Hepatocyte (in vitro differentiated cells): Measurements from ENCODE around the gene GTF3C1. TPM values are rescaled to one million over a fixed set of nuclear protein-coding genes. Genes with fewer than 3 reads are reported as not detected.

ENCODE experiments used
- DNase-seq: peaks from one replicate; pipeline ENCODE4 v3.0.0-alpha.2; 2016; ENCODE audit warnings: low spot score
- H2AFZ ChIP-seq: fragments of 200-600 bp; sonication (generic); 2 replicates; pipeline ENCODE4 v1.6.0; 2016; ENCODE audit warnings: antibody characterized with exemption, mild to moderate bottlenecking
- H3K27ac ChIP-seq: fragments of 200-600 bp; sonication (generic); 2 replicates; pipeline ENCODE4 v1.5.1; 2016; ENCODE audit warnings: mild to moderate bottlenecking
- H3K27me3 ChIP-seq: fragments of 200-600 bp; sonication (generic); 2 replicates; pipeline ENCODE4 v1.6.1; 2016
- H3K36me3 ChIP-seq: fragments of 200-600 bp; sonication (generic); replicated peaks from 2 replicates; pipeline ENCODE4 v1.5.1; 2016; ENCODE audit warnings: low read depth; ENCODE audit not compliant: insufficient read depth
- H3K4me1 ChIP-seq: fragments of 200-600 bp; sonication (generic); 2 replicates; pipeline ENCODE4 v1.5.1; 2016; ENCODE audit warnings: mild to moderate bottlenecking, moderate library complexity; ENCODE audit not compliant: insufficient read depth
- H3K4me2 ChIP-seq: fragments of 200-600 bp; sonication (generic); 2 replicates; pipeline ENCODE4 v1.6.0; 2016
- H3K4me3 ChIP-seq: fragments of 200-600 bp; sonication (generic); 2 replicates; pipeline ENCODE4 v1.5.1; 2016; ENCODE audit warnings: mild to moderate bottlenecking
- H3K79me2 ChIP-seq: fragments of 200-600 bp; sonication (generic); 2 replicates; pipeline ENCODE4 v1.6.0; 2017; ENCODE audit warnings: mild to moderate bottlenecking
- H3K9me2 ChIP-seq: fragments of 200-600 bp; sonication (generic); replicated peaks from 2 replicates; pipeline ENCODE4 v1.6.0; 2017; ENCODE audit warnings: mild to moderate bottlenecking; ENCODE audit not compliant: insufficient read depth
- H3K9me3 ChIP-seq: fragments of 200-600 bp; sonication (generic); 2 replicates; pipeline ENCODE4 v1.5.1; 2016; ENCODE audit warnings: low read depth, mild to moderate bottlenecking
- H4K20me1 ChIP-seq: fragments of 200-600 bp; sonication (generic); 2 replicates; pipeline ENCODE4 v1.6.0; 2016; ENCODE audit warnings: mild to moderate bottlenecking; ENCODE audit not compliant: insufficient read depth, poor library complexity, severe bottlenecking
- CTCF ChIP-seq: fragments of 200-600 bp; sonication (generic); IDR thresholded peaks from 2 replicates; pipeline ENCODE4 v1.5.1; 2016; ENCODE audit warnings: antibody characterized with exemption, mild to moderate bottlenecking; ENCODE audit not compliant: poor library complexity
- EZH2 ChIP-seq: fragments of 200-600 bp; sonication (generic); IDR thresholded peaks from 2 replicates; pipeline ENCODE4 v1.6.1; 2016; ENCODE audit warnings: antibody characterized with exemption, mild to moderate bottlenecking, borderline replicate concordance
- EZH2phosphoT487 ChIP-seq: fragments of 200-600 bp; sonication (generic); IDR thresholded peaks from one replicate; pipeline ENCODE4 v1.6.1; 2018; ENCODE audit warnings: antibody characterized with exemption, mild to moderate bottlenecking, low read depth, moderate library complexity; ENCODE audit not compliant: unreplicated experiment, severe bottlenecking
- WGBS: methylation state at CpG from one replicate; pipeline ENCODE4 v1.1.6; 2016; ENCODE audit warnings: low lambda C conversion rate; ENCODE audit errors: missing lambda C conversion rate; 5-methylcytosine and 5-hydroxymethylcytosine counted together
- polyA plus RNA-seq: library from polyadenylated mRNA; unstranded; fragments of >200 nt; fragmentation: Nextera tagmentation; extraction: Ambion mirVana; gene quantifications from 2 replicates; pipeline ENCODE4 v1.2.1, GENCODE V29; 2016
- total RNA-seq: library from RNA; depleted of rRNA; stranded (reverse); fragments of >200 nt; gene quantifications from 2 replicates; pipeline ENCODE4 v1.2.3, GENCODE V29; 2014

The GTF3C1 gene
- total and polyA plus RNA-seq, 2 experiments from 2014 or later, result 41.5 to 59.6 TPM

- Histone ChIP-seq H3K9me3 (no peaks in the 10 kb centered on the region), H3K4me3 (no peak overlapping the region), H3K27ac (no peak overlapping the region), H3K4me2 (no peak overlapping the region), H3K36me3 (no peaks in the 10 kb centered on the region), H2AFZ (no peak overlapping the region), H3K4me1 (no peaks in the 10 kb centered on the region), H3K9me2 (no peaks in the 10 kb centered on the region), H4K20me1 (no peaks in the 10 kb centered on the region), H3K27me3 (no peaks in the 10 kb centered on the region), H3K79me2 (no peaks in the 10 kb centered on the region)
- WGBS, result 96% methylated on average over 9 of the region's 9 CpGs
- TF ChIP-seq EZH2phosphoT487, result no peak
- TF ChIP-seq CTCF, result no peak
- DNase-seq, result no peak
Measured at GRCh38 chr16:27499659-27500055, 50.1 kb downstream of the GTF3C1 start.

GRCh38 chr16:27498916-27499658 lies 50.6 kb downstream of the GTF3C1 start:
- 92% methylated on average over 14 of the region's 14 CpGs for WGBS
- Histone ChIP-seq H3K9me3 (no peaks in the 10 kb centered on the region), H3K27me3 (no peaks in the 10 kb centered on the region), H3K4me2 (no peak overlapping the region), H3K4me3 (no peak overlapping the region), H2AFZ (no peak overlapping the region), H3K4me1 (no peaks in the 10 kb centered on the region), H3K27ac (no peak overlapping the region), H4K20me1 (no peaks in the 10 kb centered on the region), H3K36me3 (no peaks in the 10 kb centered on the region), H3K79me2 (no peaks in the 10 kb centered on the region), H3K9me2 (no peaks in the 10 kb centered on the region)
- TF ChIP-seq CTCF, result no peak
- no peak for DNase-seq

- Histone ChIP-seq H3K9me3 (no peaks in the 10 kb centered on the region), H3K4me3 (no peak overlapping the region), H3K9me2 (no peaks in the 10 kb centered on the region), H3K27me3 (no peaks in the 10 kb centered on the region), H2AFZ (no peak overlapping the region), H3K4me1 (no peaks in the 10 kb centered on the region), H4K20me1 (no peaks in the 10 kb centered on the region), H3K4me2 (no peak overlapping the region), H3K36me3 (no peaks in the 10 kb centered on the region), H3K79me2 (no peaks in the 10 kb centered on the region), H3K27ac (no peak overlapping the region)
- DNase-seq, result no peak
- 98% methylated on average over 9 of the region's 9 CpGs for WGBS
- TF ChIP-seq CTCF, result no peak
- TF ChIP-seq EZH2, result no peak
- TF ChIP-seq EZH2phosphoT487, result no peak
Measured at GRCh38 chr16:27498031-27498825, 51.5 kb downstream of the GTF3C1 start.
